ENCODE data around the gene ACTMAP. TPM values are rescaled to one million over a fixed set of nuclear protein-coding genes. Genes with fewer than 3 reads are reported as not detected.

Gene ACTMAP
- total RNA-seq, 1 experiment from 2014 or later = 5.5 TPM

GRCh38 chr19:40702337-40703012, 47.8 kb downstream of the ACTMAP start:
- Histone ChIP-seq H3K27ac (ENCODE audit: low read length) (no peak overlapping the region), H3K4me1 (ENCODE audit: control insufficient read depth, insufficient read depth, low read length) (no peaks in the 10 kb centered on the region), H3K27me3 (ENCODE audit: control insufficient read depth, insufficient read depth, low read length) (no peaks in the 10 kb centered on the region), H3K36me3 (ENCODE audit: control insufficient read depth, insufficient read depth, low read length) (no peaks in the 10 kb centered on the region), H3K4me3 (ENCODE audit: low read depth in 2 of 2, low read length in 2 of 2) (no peak overlapping the region), H3K9me3 (ENCODE audit: control insufficient read depth, insufficient read depth, low read depth, low read length) (no peaks in the 10 kb centered on the region)
- in situ Hi-C loops (cut with HindIII; ENCODE audit: low pct_unique_long_range_greater_than_20kb, low sequenced_read_pairs) = no loop called here
- intact Hi-C loops (cut with micrococcal nuclease; ENCODE audit: unreplicated experiment) = no loop called here
- no peak for DNase-seq (ENCODE audit: low read depth, low spot score)
- ChIA-PET POLR2A (no interaction called here), CTCF (interaction anchor here (0.6 kb wide), 1 partner anchor 76 kb away, joined by 3 read pairs; the partner anchor contains the start of gene RAB4B)
- TF ChIP-seq, protein P1, sequence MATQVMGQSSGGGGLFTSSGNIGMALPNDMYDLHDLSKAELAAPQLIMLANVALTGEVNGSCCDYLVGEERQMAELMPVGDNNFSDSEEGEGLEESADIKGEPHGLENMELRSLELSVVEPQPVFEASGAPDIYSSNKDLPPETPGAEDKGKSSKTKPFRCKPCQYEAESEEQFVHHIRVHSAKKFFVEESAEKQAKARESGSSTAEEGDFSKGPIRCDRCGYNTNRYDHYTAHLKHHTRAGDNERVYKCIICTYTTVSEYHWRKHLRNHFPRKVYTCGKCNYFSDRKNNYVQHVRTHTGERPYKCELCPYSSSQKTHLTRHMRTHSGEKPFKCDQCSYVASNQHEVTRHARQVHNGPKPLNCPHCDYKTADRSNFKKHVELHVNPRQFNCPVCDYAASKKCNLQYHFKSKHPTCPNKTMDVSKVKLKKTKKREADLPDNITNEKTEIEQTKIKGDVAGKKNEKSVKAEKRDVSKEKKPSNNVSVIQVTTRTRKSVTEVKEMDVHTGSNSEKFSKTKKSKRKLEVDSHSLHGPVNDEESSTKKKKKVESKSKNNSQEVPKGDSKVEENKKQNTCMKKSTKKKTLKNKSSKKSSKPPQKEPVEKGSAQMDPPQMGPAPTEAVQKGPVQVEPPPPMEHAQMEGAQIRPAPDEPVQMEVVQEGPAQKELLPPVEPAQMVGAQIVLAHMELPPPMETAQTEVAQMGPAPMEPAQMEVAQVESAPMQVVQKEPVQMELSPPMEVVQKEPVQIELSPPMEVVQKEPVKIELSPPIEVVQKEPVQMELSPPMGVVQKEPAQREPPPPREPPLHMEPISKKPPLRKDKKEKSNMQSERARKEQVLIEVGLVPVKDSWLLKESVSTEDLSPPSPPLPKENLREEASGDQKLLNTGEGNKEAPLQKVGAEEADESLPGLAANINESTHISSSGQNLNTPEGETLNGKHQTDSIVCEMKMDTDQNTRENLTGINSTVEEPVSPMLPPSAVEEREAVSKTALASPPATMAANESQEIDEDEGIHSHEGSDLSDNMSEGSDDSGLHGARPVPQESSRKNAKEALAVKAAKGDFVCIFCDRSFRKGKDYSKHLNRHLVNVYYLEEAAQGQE (IDR thresholded peaks at IDR 0.05; ENCODE audit: insufficient read depth in 1 of 2, low read depth in 2 of 2, low read length in 1 of 2) = no peak
- TF ChIP-seq SIN3A (IDR thresholded peaks at IDR 0.05; ENCODE audit: borderline replicate concordance, insufficient read depth, low read depth, low read length) (no peak), TCF7L2 (IDR thresholded peaks at IDR 0.05; ENCODE audit: low read depth, low read length) (no peak), POLR2AphosphoS5 (IDR thresholded peaks at IDR 0.05; ENCODE audit: low read depth, low read length) (no peak), CTCF (IDR thresholded peaks at IDR 0.05) (no peak; the same call in 1 of the 2 replicates)
- ATAC-seq = peak; percentile 78; the same call in 1 of the 2 replicates
- no TSS peak for BruUV-seq (replicated peaks)

GRCh38 chr19:40701758-40702157, 48.5 kb downstream of the ACTMAP start:
- Histone ChIP-seq H3K4me3 (ENCODE audit: low read depth in 2 of 2, low read length in 2 of 2) (no peak overlapping the region), H3K36me3 (ENCODE audit: control insufficient read depth, insufficient read depth, low read length) (no peaks in the 10 kb centered on the region), H3K27ac (ENCODE audit: low read length) (no peak overlapping the region), H3K9me3 (ENCODE audit: control insufficient read depth, insufficient read depth, low read depth, low read length) (no peaks in the 10 kb centered on the region), H3K4me1 (ENCODE audit: control insufficient read depth, insufficient read depth, low read length) (no peaks in the 10 kb centered on the region), H3K27me3 (ENCODE audit: control insufficient read depth, insufficient read depth, low read length) (no peaks in the 10 kb centered on the region)
- POLR2A ChIA-PET = interaction anchor here (0.6 kb wide), 1 partner anchor 72 kb away, joined by 4 read pairs; no protein-coding TSS in a partner anchor
- CTCF ChIA-PET = no interaction called here
- intact Hi-C loops (cut with micrococcal nuclease; ENCODE audit: unreplicated experiment) (no loop called here), in situ Hi-C loops (cut with HindIII; ENCODE audit: low pct_unique_long_range_greater_than_20kb, low sequenced_read_pairs) (no loop called here)
- BruUV-seq (replicated peaks) = no TSS peak
- no peak for TF ChIP-seq CTCF (IDR thresholded peaks at IDR 0.05)
- TF ChIP-seq, protein P1 (IDR thresholded peaks at IDR 0.05; ENCODE audit: insufficient read depth in 1 of 2, low read depth in 2 of 2, low read length in 1 of 2) = no peak
- TF ChIP-seq TCF7L2 (IDR thresholded peaks at IDR 0.05; ENCODE audit: low read depth, low read length) = no peak
- no peak for TF ChIP-seq POLR2AphosphoS5 (IDR thresholded peaks at IDR 0.05; ENCODE audit: low read depth, low read length)
- no peak for TF ChIP-seq SIN3A (IDR thresholded peaks at IDR 0.05; ENCODE audit: borderline replicate concordance, insufficient read depth, low read depth, low read length)
- DNase-seq (ENCODE audit: low read depth, low spot score) = no peak
- no peak for ATAC-seq
